Measurements from ENCODE around the gene ZNF474.
A peak's percentile ranks its signal among the peaks of the same experiment; 100 is the strongest.

The ZNF474 gene

GRCh38 chr5:122152266-122152900 lies 23.0 kb downstream of the ZNF474 start:
- no peak for DNase-seq (ENCODE audit: low read depth)
- no peak overlapping the region for H3K4me3 ChIP-seq (replicated peaks; ENCODE audit: low read depth, low read length)

GRCh38 chr5:122153230-122153629 lies 23.9 kb downstream of the ZNF474 start:
- H3K4me3 ChIP-seq (replicated peaks; ENCODE audit: low read depth, low read length), result no peak overlapping the region
- DNase-seq (ENCODE audit: low read depth), result peak; percentile 52
- TF ChIP-seq CTCF (IDR thresholded peaks at IDR 0.05; ENCODE audit: low read length, missing control alignments), result no peak

More at GRCh38 chr5:122152266-122152900, 23.0 kb downstream of the ZNF474 start:
- no peak for TF ChIP-seq CTCF (IDR thresholded peaks at IDR 0.05; ENCODE audit: low read length, missing control alignments)

DNA sequence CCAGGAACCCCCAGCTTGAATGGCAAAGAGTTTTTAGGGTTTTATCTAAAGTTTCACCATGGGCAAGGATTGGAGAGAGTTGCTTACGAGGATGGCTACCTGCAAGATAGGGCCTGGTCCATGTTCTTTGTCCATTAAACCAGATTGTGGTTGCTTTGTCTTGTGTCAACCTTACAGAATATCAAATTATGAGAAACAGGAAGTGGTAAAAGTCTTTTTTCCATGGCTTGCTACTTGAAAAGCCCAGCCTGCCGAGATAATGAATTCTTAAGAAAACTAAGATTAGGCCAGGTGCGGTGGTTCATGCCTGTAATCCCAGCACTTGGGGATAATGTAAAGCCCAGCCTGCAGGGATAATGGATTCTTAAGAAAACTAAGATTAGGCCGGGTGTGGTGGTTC lies 24.4 kb downstream of the ZNF474 start:
- no peak for TF ChIP-seq CTCF (IDR thresholded peaks at IDR 0.05; ENCODE audit: low read length, missing control alignments)
- no peak for DNase-seq (ENCODE audit: low read depth)
- H3K4me3 ChIP-seq (replicated peaks; ENCODE audit: low read depth, low read length), result no peak overlapping the region

GRCh38 chr5:122154491-122154890 lies 25.1 kb downstream of the ZNF474 start:
- DNase-seq (ENCODE audit: low read depth), result no peak
- no peak for TF ChIP-seq CTCF (IDR thresholded peaks at IDR 0.05; ENCODE audit: low read length, missing control alignments)
- no peak overlapping the region for H3K4me3 ChIP-seq (replicated peaks; ENCODE audit: low read depth, low read length)

DNA sequence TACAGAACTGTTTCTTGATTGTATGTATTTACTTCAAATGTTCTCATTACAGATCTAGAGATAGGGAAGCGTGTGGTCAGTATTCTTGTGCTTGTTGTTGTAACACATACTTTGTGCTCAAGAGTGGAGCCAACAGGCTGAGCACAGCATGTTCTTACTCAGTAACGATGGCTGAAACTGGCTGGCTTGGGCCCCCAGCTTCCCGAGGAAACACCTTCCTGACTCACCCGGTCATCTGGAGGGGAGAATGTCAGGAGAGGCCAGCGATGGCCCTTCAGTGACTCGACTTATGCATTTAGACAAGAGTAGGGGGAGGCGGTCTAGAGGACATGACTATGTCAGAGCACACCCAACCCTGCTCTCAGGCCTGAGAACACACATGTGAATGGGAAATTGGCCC lies 25.6 kb downstream of the ZNF474 start:
- no peak for TF ChIP-seq CTCF (IDR thresholded peaks at IDR 0.05; ENCODE audit: low read length, missing control alignments)
- peak; percentile 62 for DNase-seq (ENCODE audit: low read depth)
- no peak overlapping the region for H3K4me3 ChIP-seq (replicated peaks; ENCODE audit: low read depth, low read length)

DNA sequence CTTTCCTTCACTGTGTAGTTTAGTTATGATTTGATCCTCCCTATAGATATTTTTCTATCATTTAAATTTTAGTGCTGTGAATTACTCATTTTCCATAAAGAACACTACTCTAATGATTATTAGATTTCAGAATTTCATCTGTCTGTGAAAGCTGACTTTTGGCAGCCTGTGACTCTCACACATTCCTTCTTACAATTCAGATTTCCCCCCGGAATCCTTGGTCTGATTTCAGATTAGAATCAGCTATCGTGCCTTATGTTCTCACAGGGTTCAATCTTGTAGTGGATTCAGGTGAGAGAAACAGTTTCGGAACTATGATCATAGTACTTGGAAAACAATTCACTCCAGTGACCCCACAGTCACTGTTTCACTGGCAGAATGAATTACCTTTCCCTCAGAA lies 26.2 kb downstream of the ZNF474 start:
- H3K4me3 ChIP-seq (replicated peaks; ENCODE audit: low read depth, low read length), result no peak overlapping the region
- DNase-seq (ENCODE audit: low read depth), result no peak
- TF ChIP-seq CTCF (IDR thresholded peaks at IDR 0.05; ENCODE audit: low read length, missing control alignments), result no peak

DNA sequence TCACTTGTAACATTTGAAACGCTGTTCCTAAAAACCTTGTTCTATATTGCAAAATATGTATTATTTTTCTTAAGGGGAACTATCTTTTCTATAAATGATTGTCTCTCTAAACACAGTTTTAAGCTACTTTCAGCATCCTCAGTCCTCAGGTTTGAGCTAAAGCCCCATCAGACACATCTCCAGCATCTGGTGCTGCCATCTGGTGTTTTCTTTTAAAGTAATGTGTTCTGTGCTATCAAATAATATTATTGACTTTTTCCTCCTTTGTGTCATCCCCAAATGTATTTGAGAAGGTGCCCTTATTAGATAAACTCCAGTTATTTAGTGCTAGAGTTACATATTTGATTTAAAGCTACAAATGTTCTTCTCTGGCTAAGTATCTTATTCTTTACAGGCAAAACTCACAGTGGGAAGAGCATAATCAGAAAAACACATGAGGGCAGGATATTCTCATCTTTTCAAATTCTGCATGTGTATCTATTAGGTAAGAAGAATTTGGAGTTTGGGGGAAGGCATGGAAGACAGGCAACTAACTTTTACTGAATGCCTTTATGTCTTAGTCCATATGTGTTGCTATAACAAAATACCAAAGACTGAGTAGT lies 27.5 kb downstream of the ZNF474 start:
- DNase-seq (ENCODE audit: low read depth), result peak; percentile 73
- no peak overlapping the region for H3K4me3 ChIP-seq (replicated peaks; ENCODE audit: low read depth, low read length)
- TF ChIP-seq CTCF (IDR thresholded peaks at IDR 0.05; ENCODE audit: low read length, missing control alignments), result peak; percentile 59

Data from fibroblast of pulmonary artery (primary cell).